Measurements from ENCODE around the gene AMMECR1.

The AMMECR1 gene

GRCh38 chrX:110322603-110323002, 4.7 kb upstream of the AMMECR1 start:
- no peaks in the 10 kb centered on the region for H3K36me3 ChIP-seq (ENCODE audit: control insufficient read depth, insufficient read depth, low read length)
- no peak overlapping the region for H3K27ac ChIP-seq (ENCODE audit: low read depth, low read length)
- no peaks in the 10 kb centered on the region for H3K27me3 ChIP-seq (ENCODE audit: control insufficient read depth, insufficient read depth, low read length)
- H3K9ac ChIP-seq (ENCODE audit: low read length) = no peak overlapping the region
- H3K4me1 ChIP-seq (ENCODE audit: control insufficient read depth, insufficient read depth, low read length) = no peaks in the 10 kb centered on the region
- H3K4me3 ChIP-seq (ENCODE audit: low read length) = no peak overlapping the region

DNA sequence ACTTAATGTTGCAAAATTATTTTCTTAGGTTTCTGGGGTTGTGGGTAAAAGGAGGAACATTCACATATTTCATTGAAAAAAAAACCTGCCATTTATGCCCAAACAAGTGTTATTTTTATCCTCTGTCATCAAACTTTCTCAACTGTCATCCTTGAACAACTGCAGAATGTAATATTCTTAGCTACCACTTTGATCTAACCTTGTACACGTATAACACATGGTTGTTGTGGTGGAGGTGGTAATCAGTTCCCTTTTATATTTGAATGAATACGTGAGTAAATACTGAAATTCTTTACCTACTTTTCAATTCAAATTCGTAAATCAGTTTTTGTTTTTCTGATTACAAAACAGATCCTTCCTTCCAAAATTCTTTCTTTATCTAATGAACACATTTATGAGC, 3.8 kb upstream of the AMMECR1 start:
- Histone ChIP-seq H3K27me3 (ENCODE audit: control insufficient read depth, insufficient read depth, low read length) (peaks cover 2% of the 10 kb centered on the region), H3K4me1 (ENCODE audit: control insufficient read depth, insufficient read depth, low read length) (no peaks in the 10 kb centered on the region), H3K36me3 (ENCODE audit: control insufficient read depth, insufficient read depth, low read length) (no peaks in the 10 kb centered on the region), H3K27ac (ENCODE audit: low read depth, low read length) (no peak overlapping the region), H3K4me3 (ENCODE audit: low read length) (no peak overlapping the region), H3K9ac (ENCODE audit: low read length) (no peak overlapping the region)

DNA sequence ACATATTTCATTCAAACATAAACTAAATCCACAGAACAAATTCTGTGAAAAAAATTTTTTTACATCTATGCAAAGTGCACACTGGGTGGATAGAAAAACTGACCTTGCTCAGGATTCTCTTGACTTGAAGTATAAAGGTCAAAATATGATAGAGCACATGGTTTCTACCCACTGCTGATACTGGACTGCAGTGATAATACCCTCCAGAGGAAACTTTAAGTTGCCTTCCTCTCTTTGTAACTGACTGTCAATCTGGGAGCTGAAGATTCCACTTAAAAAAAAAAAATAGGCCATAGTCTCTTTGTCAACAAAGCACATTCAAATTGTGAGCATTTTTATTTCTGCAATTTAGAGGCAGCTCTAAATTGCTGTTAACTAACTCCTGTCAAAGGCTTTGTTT, 3.2 kb upstream of the AMMECR1 start:
- Histone ChIP-seq H3K9ac (ENCODE audit: low read length) (no peak overlapping the region), H3K27ac (ENCODE audit: low read depth, low read length) (no peak overlapping the region), H3K4me1 (ENCODE audit: control insufficient read depth, insufficient read depth, low read length) (no peaks in the 10 kb centered on the region), H3K27me3 (ENCODE audit: control insufficient read depth, insufficient read depth, low read length) (peaks cover 2% of the 10 kb centered on the region), H3K36me3 (ENCODE audit: control insufficient read depth, insufficient read depth, low read length) (no peaks in the 10 kb centered on the region), H3K4me3 (ENCODE audit: low read length) (no peak overlapping the region)

- Histone ChIP-seq H3K4me3 (ENCODE audit: low read length) (no peak overlapping the region), H3K27me3 (ENCODE audit: control insufficient read depth, insufficient read depth, low read length) (peaks cover 2% of the 10 kb centered on the region), H3K27ac (ENCODE audit: low read depth, low read length) (no peak overlapping the region), H3K4me1 (ENCODE audit: control insufficient read depth, insufficient read depth, low read length) (no peaks in the 10 kb centered on the region), H3K36me3 (ENCODE audit: control insufficient read depth, insufficient read depth, low read length) (no peaks in the 10 kb centered on the region), H3K9ac (ENCODE audit: low read length) (no peak overlapping the region)
These were observed 2.6 kb upstream of the AMMECR1 start for GRCh38 chrX:110320381-110320987.

DNA sequence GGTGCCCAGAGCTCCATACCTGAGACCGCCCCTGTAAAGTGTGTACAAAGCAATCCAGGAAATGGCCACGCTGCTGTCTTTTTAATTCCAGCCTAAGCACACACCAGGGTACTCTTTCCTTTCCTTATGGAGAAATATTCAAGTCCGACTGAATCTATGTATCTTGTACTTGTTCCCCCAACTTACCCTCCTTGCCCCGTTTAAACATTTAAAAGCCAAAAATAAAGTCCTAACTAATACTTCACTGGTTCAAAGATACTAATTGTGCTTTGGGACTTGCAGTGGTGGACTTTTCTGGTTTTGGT, 731 bp upstream of the AMMECR1 start:
- Histone ChIP-seq H3K27me3 (ENCODE audit: control insufficient read depth, insufficient read depth, low read length) (peaks cover 2% of the 10 kb centered on the region), H3K9ac (ENCODE audit: low read length) (peak overlapping the region; percentile 45), H3K4me3 (ENCODE audit: low read length) (peak overlapping the region; percentile 79), H3K4me1 (ENCODE audit: control insufficient read depth, insufficient read depth, low read length) (no peaks in the 10 kb centered on the region), H3K36me3 (ENCODE audit: control insufficient read depth, insufficient read depth, low read length) (no peaks in the 10 kb centered on the region), H3K27ac (ENCODE audit: low read depth, low read length) (peak overlapping the region; percentile 67)

GRCh38 chrX:110317061-110317819, 645 bp downstream of the AMMECR1 start:
- no peaks in the 10 kb centered on the region for H3K4me1 ChIP-seq (ENCODE audit: control insufficient read depth, insufficient read depth, low read length)
- H3K4me3 ChIP-seq (ENCODE audit: low read length) = peak overlapping the region; percentile 75
- peaks cover 2% of the 10 kb centered on the region for H3K27me3 ChIP-seq (ENCODE audit: control insufficient read depth, insufficient read depth, low read length)
- no peaks in the 10 kb centered on the region for H3K36me3 ChIP-seq (ENCODE audit: control insufficient read depth, insufficient read depth, low read length)
- peak overlapping the region; percentile 63 for H3K27ac ChIP-seq (ENCODE audit: low read depth, low read length)
- peak overlapping the region; percentile 28 for H3K9ac ChIP-seq (ENCODE audit: low read length)

GRCh38 chrX:110316351-110317060, 1.4 kb downstream of the AMMECR1 start:
- H3K36me3 ChIP-seq (ENCODE audit: control insufficient read depth, insufficient read depth, low read length) = no peaks in the 10 kb centered on the region
- no peak overlapping the region for H3K9ac ChIP-seq (ENCODE audit: low read length)
- no peak overlapping the region for H3K27ac ChIP-seq (ENCODE audit: low read depth, low read length)

DNA sequence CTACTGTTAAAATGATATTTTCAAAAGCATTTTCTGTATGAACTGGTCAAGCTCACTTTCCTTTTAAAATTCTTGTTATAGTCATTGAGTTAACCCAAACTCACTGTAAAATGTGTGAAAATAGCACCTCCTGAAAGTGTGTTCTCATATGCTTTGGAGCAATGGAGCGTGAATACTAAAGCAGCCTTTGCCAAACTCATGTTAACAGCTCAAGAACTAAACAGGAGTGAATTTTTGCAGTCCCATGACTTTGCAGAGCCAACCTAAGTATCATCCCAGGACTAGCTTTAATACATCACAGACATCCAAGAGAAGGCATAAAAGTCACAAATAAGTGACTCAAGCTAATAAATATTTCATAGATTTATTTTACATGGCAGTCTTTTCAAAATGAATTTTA, 2.3 kb downstream of the AMMECR1 start:
- Histone ChIP-seq H3K27me3 (ENCODE audit: control insufficient read depth, insufficient read depth, low read length) (peaks cover 2% of the 10 kb centered on the region), H3K4me3 (ENCODE audit: low read length) (no peak overlapping the region), H3K27ac (ENCODE audit: low read depth, low read length) (no peak overlapping the region), H3K9ac (ENCODE audit: low read length) (no peak overlapping the region), H3K36me3 (ENCODE audit: control insufficient read depth, insufficient read depth, low read length) (no peaks in the 10 kb centered on the region), H3K4me1 (ENCODE audit: control insufficient read depth, insufficient read depth, low read length) (no peaks in the 10 kb centered on the region)

More at GRCh38 chrX:110316351-110317060, 1.4 kb downstream of the AMMECR1 start:
- Histone ChIP-seq H3K4me1 (ENCODE audit: control insufficient read depth, insufficient read depth, low read length) (no peaks in the 10 kb centered on the region), H3K4me3 (ENCODE audit: low read length) (peak overlapping the region; percentile 75), H3K27me3 (ENCODE audit: control insufficient read depth, insufficient read depth, low read length) (peaks cover 2% of the 10 kb centered on the region)

DNA sequence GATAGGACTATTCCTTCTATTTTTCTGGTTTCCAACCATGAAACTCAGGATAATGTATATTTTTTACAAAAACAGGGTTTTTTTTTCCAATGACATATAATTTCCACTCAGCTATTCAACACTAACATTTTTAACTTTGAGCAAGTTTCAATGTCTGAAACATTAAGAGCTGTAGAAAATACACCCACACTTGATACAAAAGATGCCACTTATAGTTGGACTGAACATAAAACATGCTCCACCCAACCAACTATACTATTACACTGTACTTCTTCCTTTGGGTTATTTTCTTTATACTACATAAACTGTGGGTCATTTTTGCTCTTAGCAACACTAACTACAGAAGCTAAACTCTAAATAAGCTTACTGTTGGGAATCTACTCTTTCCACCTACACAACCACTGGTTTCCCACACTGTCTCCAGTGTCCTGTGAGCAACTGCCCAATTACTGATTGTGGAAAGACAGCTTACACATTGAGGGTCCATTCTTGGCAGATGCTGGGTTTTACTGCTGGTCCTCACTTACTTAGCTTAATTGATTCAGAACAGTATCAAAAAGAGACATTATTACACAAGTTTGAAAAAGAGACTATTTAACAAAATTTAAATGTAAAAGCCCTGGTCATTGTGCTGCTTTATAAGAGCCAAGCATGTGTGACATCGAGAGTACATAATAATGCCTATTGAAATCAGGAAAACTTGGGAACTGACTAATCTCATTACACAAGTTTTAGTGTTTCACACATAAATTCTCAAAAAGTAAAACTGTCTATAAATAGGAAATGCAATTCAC, 6.3 kb downstream of the AMMECR1 start:
- H3K27ac ChIP-seq (ENCODE audit: low read depth, low read length) = no peak overlapping the region

GRCh38 chrX:110310896-110311295, 7.0 kb downstream of the AMMECR1 start:
- H3K27ac ChIP-seq (ENCODE audit: low read depth, low read length) = no peak overlapping the region
- no peak overlapping the region for H3K4me3 ChIP-seq (ENCODE audit: low read length)
- H3K27me3 ChIP-seq (ENCODE audit: control insufficient read depth, insufficient read depth, low read length) = no peaks in the 10 kb centered on the region

More for the DNA sequence above, 6.3 kb downstream of the AMMECR1 start:
- Histone ChIP-seq H3K4me3 (ENCODE audit: low read length) (no peak overlapping the region), H3K4me1 (ENCODE audit: control insufficient read depth, insufficient read depth, low read length) (no peaks in the 10 kb centered on the region), H3K9ac (ENCODE audit: low read length) (no peak overlapping the region), H3K27me3 (ENCODE audit: control insufficient read depth, insufficient read depth, low read length) (no peaks in the 10 kb centered on the region), H3K36me3 (ENCODE audit: control insufficient read depth, insufficient read depth, low read length) (no peaks in the 10 kb centered on the region)

DNA sequence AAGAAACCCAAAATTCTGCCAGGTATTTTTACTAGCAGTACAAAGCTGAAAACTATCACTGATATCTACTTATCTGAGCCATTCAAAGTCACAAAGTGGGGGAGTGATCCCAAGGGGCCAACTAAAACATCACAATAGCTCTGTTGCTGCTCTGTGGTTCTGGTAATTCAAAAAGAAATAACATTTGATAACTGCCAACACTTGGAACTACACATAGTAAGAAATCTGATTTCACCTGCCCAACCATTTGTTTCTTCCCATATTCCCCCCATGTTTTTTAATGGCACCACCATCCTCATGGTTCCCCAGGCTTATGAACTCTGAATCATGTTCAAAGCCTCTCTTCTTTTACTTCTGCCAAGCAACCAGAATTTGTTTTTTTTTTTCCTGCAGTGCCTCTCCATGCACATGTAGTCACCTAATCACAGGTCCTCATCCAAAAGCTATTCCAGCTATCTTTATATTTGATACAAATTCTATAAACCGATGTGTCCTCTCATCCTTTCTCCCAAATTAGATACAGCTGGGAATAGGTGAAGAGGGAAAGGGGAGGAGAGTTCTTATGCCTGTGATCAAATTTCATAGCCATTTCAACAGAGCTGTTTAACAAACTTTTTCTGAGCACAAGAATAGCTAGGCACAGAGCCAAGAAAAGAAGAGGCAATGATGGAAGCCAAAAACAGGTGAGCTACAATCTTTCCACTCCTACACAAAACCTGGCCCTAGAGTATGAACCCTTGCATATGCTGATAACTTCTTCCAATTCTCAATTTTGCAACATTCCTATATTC, 7.7 kb downstream of the AMMECR1 start:
- Histone ChIP-seq H3K4me3 (ENCODE audit: low read length) (no peak overlapping the region), H3K4me1 (ENCODE audit: control insufficient read depth, insufficient read depth, low read length) (no peaks in the 10 kb centered on the region), H3K36me3 (ENCODE audit: control insufficient read depth, insufficient read depth, low read length) (no peaks in the 10 kb centered on the region), H3K27ac (ENCODE audit: low read depth, low read length) (no peak overlapping the region), H3K27me3 (ENCODE audit: control insufficient read depth, insufficient read depth, low read length) (no peaks in the 10 kb centered on the region), H3K9ac (ENCODE audit: low read length) (no peak overlapping the region)

More at GRCh38 chrX:110310896-110311295, 7.0 kb downstream of the AMMECR1 start:
- H3K9ac ChIP-seq (ENCODE audit: low read length) = no peak overlapping the region
- H3K36me3 ChIP-seq (ENCODE audit: control insufficient read depth, insufficient read depth, low read length) = no peaks in the 10 kb centered on the region
- H3K4me1 ChIP-seq (ENCODE audit: control insufficient read depth, insufficient read depth, low read length) = no peaks in the 10 kb centered on the region

All from rectal smooth muscle tissue (tissue), 1 donor.